Loucy (cell line): Measurements from ENCODE around the gene HEXIM2.

Source experiments
- CTCF ChIP-seq: fragments of 200-600 bp; sonication (generic); conservative IDR thresholded peaks from 2 replicates; pipeline ENCODE4 v1.5.1; 2014; ENCODE audit warnings: mild to moderate bottlenecking, antibody characterized with exemption, low read length
- EZH2phosphoT487 ChIP-seq: fragments of 200-600 bp; IDR thresholded peaks from 2 replicates; pipeline ENCODE4 v1.6.1; 2018; ENCODE audit warnings: antibody characterized with exemption, mild to moderate bottlenecking, moderate library complexity, borderline replicate concordance

- TF ChIP-seq CTCF (no peak), EZH2phosphoT487 (no peak)
Observed at GRCh38 chr17:45156242-45156641, 5.4 kb upstream of the HEXIM2 start.
